GM18517 (cell line): Measurements from ENCODE around the gene COQ8B.

Source experiments
- ATAC-seq: cut with Tn5 transposase; IDR thresholded peaks from one replicate; pipeline ENCODE4 v1.9.1; 2021; ENCODE audit warnings: mild to moderate bottlenecking, moderate library complexity; ENCODE audit not compliant: unreplicated experiment

Gene COQ8B

GRCh38 chr19:40693150-40693788, 23.4 kb downstream of the COQ8B start:
- no peak for ATAC-seq

GRCh38 chr19:40692212-40692551, 24.5 kb downstream of the COQ8B start:
- ATAC-seq: no peak

GRCh38 chr19:40691421-40692211, 25.1 kb downstream of the COQ8B start:
- ATAC-seq: no peak

GRCh38 chr19:40690693-40691420, 25.8 kb downstream of the COQ8B start:
- ATAC-seq: peak; percentile 45

GRCh38 chr19:40690050-40690692, 26.5 kb downstream of the COQ8B start, which contains the start of gene NUMBL:
TSS of gene NUMBL (minus strand) at chr19:40690651. CDS start at chr19:40690483, 168 bp downstream.
- ATAC-seq: no peak

GRCh38 chr19:40689339-40690049, 27.2 kb downstream of the COQ8B start:
- no peak for ATAC-seq

GRCh38 chr19:40688987-40689338, 27.7 kb downstream of the COQ8B start:
- no peak for ATAC-seq

- no peak for ATAC-seq
Measured at GRCh38 chr19:40688309-40688708, 28.4 kb downstream of the COQ8B start.

GRCh38 chr19:40687525-40688016, 29.1 kb downstream of the COQ8B start:
- ATAC-seq: no peak

GRCh38 chr19:40686882-40687524, 29.7 kb downstream of the COQ8B start:
- ATAC-seq: no peak

- no peak for ATAC-seq
Measured at GRCh38 chr19:40685563-40685962, 31.1 kb downstream of the COQ8B start.

GRCh38 chr19:40685016-40685526, 31.6 kb downstream of the COQ8B start:
- ATAC-seq: no peak

GRCh38 chr19:40684280-40684679, 32.4 kb downstream of the COQ8B start:
- no peak for ATAC-seq

GRCh38 chr19:40683437-40683836, 33.2 kb downstream of the COQ8B start:
- no peak for ATAC-seq

GRCh38 chr19:40682431-40682964, 34.2 kb downstream of the COQ8B start:
- no peak for ATAC-seq

- ATAC-seq: no peak
Measured at GRCh38 chr19:40681039-40681438, 35.6 kb downstream of the COQ8B start.

- no peak for ATAC-seq
Measured at GRCh38 chr19:40677156-40677555, 39.5 kb downstream of the COQ8B start.

GRCh38 chr19:40674291-40674690, 42.4 kb downstream of the COQ8B start:
- ATAC-seq: no peak

- no peak for ATAC-seq
Measured at GRCh38 chr19:40673397-40673796, 43.3 kb downstream of the COQ8B start.
